ENCODE results near the gene EHMT1. TPM values are rescaled to one million over a fixed set of nuclear protein-coding genes. Genes with fewer than 3 reads are reported as not detected.

The EHMT1 gene
- total RNA-seq, 1 experiment from 2014 or later = 112 TPM

DNA sequence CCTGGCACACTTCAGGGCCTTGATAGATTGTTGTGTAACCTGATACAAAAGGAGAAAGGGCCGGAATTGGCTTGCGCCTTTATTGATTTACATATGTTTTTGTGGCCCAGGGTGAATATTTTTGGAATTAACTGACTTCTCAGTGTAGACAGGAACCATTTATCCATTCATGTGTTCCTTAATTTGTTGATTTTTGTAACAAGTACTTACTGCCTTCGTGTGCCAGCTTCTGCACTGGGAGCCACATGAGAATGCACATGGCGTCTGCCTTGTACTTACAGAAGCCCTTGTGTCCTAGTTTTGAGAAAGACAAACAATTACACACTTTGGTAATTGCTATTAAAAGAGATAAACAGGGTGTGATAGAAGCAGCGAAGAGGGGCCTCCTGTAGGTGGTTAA lies 26.4 kb downstream of the EHMT1 start:
- Histone ChIP-seq H2BK5ac (ENCODE audit: insufficient read length, low read length) (no peak overlapping the region), H3K4me1 (ENCODE audit: insufficient read depth, low read length) (no peaks in the 10 kb centered on the region; the same call in 1 of the 2 replicates), H4K91ac (ENCODE audit: insufficient read length, low read depth, low read length) (no peak overlapping the region), H2AFZ (ENCODE audit: low read length) (no peak overlapping the region), H3K27ac (ENCODE audit: insufficient read length, low read depth, low read length) (no peak overlapping the region), H3K18ac (ENCODE audit: insufficient read length, low read depth, low read length) (no peak overlapping the region), H4K8ac (replicated peaks; ENCODE audit: insufficient read length, low read depth, low read length) (no peak overlapping the region), H2AK5ac (ENCODE audit: insufficient read length, low read length) (no peak overlapping the region), H3K4ac (ENCODE audit: low read depth, low read length) (no peak overlapping the region), H3K9ac (ENCODE audit: extremely low read depth, insufficient read length, low read length) (no peak overlapping the region), H2BK20ac (ENCODE audit: low read depth, low read length, poor library complexity, severe bottlenecking) (no peak overlapping the region), H3K56ac (ENCODE audit: insufficient read length, low read depth, low read length) (no peak overlapping the region), H3K79me1 (ENCODE audit: insufficient read depth, low read depth, low read length, poor library complexity, severe bottlenecking) (peaks cover 25% of the 10 kb centered on the region), H3K9me3 (ENCODE audit: control insufficient read depth, low read depth, low read length) (no peaks in the 10 kb centered on the region), H3K23ac (ENCODE audit: insufficient read length, low read depth, low read length) (no peak overlapping the region), H2BK15ac (ENCODE audit: low read depth, low read length) (no peak overlapping the region), H3K4me2 (ENCODE audit: insufficient read depth, insufficient read length, low read length) (no peak overlapping the region), H3K14ac (ENCODE audit: insufficient read depth, low read length) (no peak overlapping the region), H2BK120ac (ENCODE audit: low read depth, low read length, poor library complexity, severe bottlenecking) (no peak overlapping the region), H3T11ph (ENCODE audit: low read length) (no peak overlapping the region), H3K79me2 (ENCODE audit: insufficient read depth, low read length) (peaks cover 51% of the 10 kb centered on the region; the same call in 1 of the 2 replicates), H4K5ac (ENCODE audit: insufficient read length, low read depth, low read length) (no peak overlapping the region), H4K20me1 (ENCODE audit: control insufficient read depth, insufficient read depth, insufficient read length) (no peaks in the 10 kb centered on the region), H3K27me3 (ENCODE audit: insufficient read depth, low read length) (no peaks in the 10 kb centered on the region), H2BK12ac (ENCODE audit: insufficient read length, low read depth, low read length) (no peak overlapping the region), H3K23me2 (ENCODE audit: insufficient read length, low read depth, low read length, poor library complexity, severe bottlenecking) (no peaks in the 10 kb centered on the region)
- H3K4me1 Mint-ChIP-seq = peaks cover 11 to 24% of the 10 kb centered on the region in 2 experiments
- no peak for TF ChIP-seq CTCF (conservative IDR thresholded peaks at IDR 0.05)
- no peaks in the 10 kb centered on the region for H3K9me3 Mint-ChIP-seq
- H3K4me3 Mint-ChIP-seq = no peak overlapping the region
- peak overlapping the region; percentile 21 to 53 (median 50); a peak in 1 of 7 replicates for H3K27ac Mint-ChIP-seq
- no peaks in the 10 kb centered on the region for H3K27me3 Mint-ChIP-seq (ENCODE audit: low read depth)
- peaks cover 9 to 40% (median 15%) of the 10 kb centered on the region in 3 experiments; a peak in 6 of 7 replicates for H3K36me3 Mint-ChIP-seq (ENCODE audit: insufficient read depth in 1 of 3, low read depth in 3 of 3)
- no peak for DNase-seq
- no CpG with 5 or more reads among the region's 5 CpGs for WGBS (ENCODE audit: extremely low coverage, insufficient read length, low lambda C conversion rate)

All from H9 (cell line).